NCI-H1105 (cell line): Measurements from ENCODE around the gene GTF2A1.
A peak's percentile ranks its signal among the peaks of the same experiment; 100 is the strongest.
"Not testable (repeated sequence)": the region's sequence is repeated elsewhere in the genome, so short reads cannot be mapped to it uniquely, and the experiment has no call there.

Experiments used
- DNase-seq: peaks from one replicate; lab custom pipeline; 2025; lab: John Stamatoyannopoulos, UW

GTF2A1 gene

GRCh38 chr14:81231540-81231939 is 10.8 kb upstream of the GTF2A1 start:
- no peak for DNase-seq

GRCh38 chr14:81224222-81224621 is 3.5 kb upstream of the GTF2A1 start:
- no peak for DNase-seq

GRCh38 chr14:81223788-81224187 is 3.0 kb upstream of the GTF2A1 start:
- not testable (repeated sequence) for DNase-seq

GRCh38 chr14:81222691-81223090 is 1.9 kb upstream of the GTF2A1 start:
- no peak for DNase-seq

- DNase-seq = no peak
These were observed 1.4 kb upstream of the GTF2A1 start for GRCh38 chr14:81222126-81222525.

GRCh38 chr14:81221579-81222102 is 882 bp upstream of the GTF2A1 start:
- DNase-seq = no peak

- no peak for DNase-seq
These were observed 254 bp downstream of the GTF2A1 start for GRCh38 chr14:81220580-81220829.

- peak; percentile 34 for DNase-seq
These were observed 790 bp downstream of the GTF2A1 start for GRCh38 chr14:81219759-81220579.

GRCh38 chr14:81219210-81219758 is 1.5 kb downstream of the GTF2A1 start:
- peak; percentile 99 for DNase-seq

GRCh38 chr14:81211844-81212243 is 8.9 kb downstream of the GTF2A1 start:
- DNase-seq = no peak

- no peak for DNase-seq
These were observed 11.5 kb downstream of the GTF2A1 start for GRCh38 chr14:81209167-81209836.

GRCh38 chr14:81208489-81208888 is 12.3 kb downstream of the GTF2A1 start:
- no peak for DNase-seq

GRCh38 chr14:81206115-81206514 is 14.6 kb downstream of the GTF2A1 start:
- no peak for DNase-seq

- no peak for DNase-seq
These were observed 15.1 kb downstream of the GTF2A1 start for GRCh38 chr14:81205639-81206038.

GRCh38 chr14:81200054-81200453 is 20.7 kb downstream of the GTF2A1 start:
- DNase-seq = no peak

- no peak for DNase-seq
These were observed 21.7 kb downstream of the GTF2A1 start for GRCh38 chr14:81199084-81199483.

- no peak for DNase-seq
These were observed 22.1 kb downstream of the GTF2A1 start for GRCh38 chr14:81198651-81199050.

- DNase-seq = no peak
These were observed 26.7 kb downstream of the GTF2A1 start for GRCh38 chr14:81193924-81194633.

GRCh38 chr14:81192594-81192993 is 28.2 kb downstream of the GTF2A1 start:
- DNase-seq = no peak

GRCh38 chr14:81187832-81188522 is 32.8 kb downstream of the GTF2A1 start:
- no peak for DNase-seq

GRCh38 chr14:81179631-81180030 is 41.1 kb downstream of the GTF2A1 start:
- no peak for DNase-seq

- DNase-seq = no peak
These were observed 42.7 kb downstream of the GTF2A1 start for GRCh38 chr14:81178063-81178462.
